HG03097 (cell line): ENCODE data around the gene CARD18.
"Not testable (repeated sequence)": the region's sequence is repeated elsewhere in the genome, so short reads cannot be mapped to it uniquely, and the experiment has no call there.

ENCODE experiments used
- ATAC-seq: cut with Tn5 transposase; IDR thresholded peaks from one replicate; pipeline ENCODE4 v1.9.1; 2021; ENCODE audit not compliant: unreplicated experiment, low FRiP score

Gene CARD18

GRCh38 chr11:105135883-105136282, 3.7 kb downstream of the CARD18 start:
- no peak for ATAC-seq

- ATAC-seq = no peak
Observed at GRCh38 chr11:105132716-105133511, 6.7 kb downstream of the CARD18 start.

- ATAC-seq = no peak
Observed at GRCh38 chr11:105130189-105130813, 9.3 kb downstream of the CARD18 start.

GRCh38 chr11:105124756-105125155, 14.8 kb downstream of the CARD18 start:
- no peak for ATAC-seq

GRCh38 chr11:105111145-105111944, 28.2 kb downstream of the CARD18 start:
- ATAC-seq = no peak

- no peak for ATAC-seq
Observed at GRCh38 chr11:105110688-105111030, 28.9 kb downstream of the CARD18 start.

- no peak for ATAC-seq
Observed at GRCh38 chr11:105109855-105110687, 29.5 kb downstream of the CARD18 start.

- ATAC-seq = no peak
Observed at GRCh38 chr11:105109321-105109720, 30.2 kb downstream of the CARD18 start.

- no peak for ATAC-seq
Observed at GRCh38 chr11:105108247-105108646, 31.3 kb downstream of the CARD18 start.

- ATAC-seq = not testable (repeated sequence)
Observed at GRCh38 chr11:105107226-105107825, 32.2 kb downstream of the CARD18 start.

- no peak for ATAC-seq
Observed at GRCh38 chr11:105106140-105106539, 33.4 kb downstream of the CARD18 start.

- no peak for ATAC-seq
Observed at GRCh38 chr11:105104292-105104691, 35.3 kb downstream of the CARD18 start.

GRCh38 chr11:105103336-105103735, 36.2 kb downstream of the CARD18 start:
- ATAC-seq = no peak

- not testable (repeated sequence) for ATAC-seq
Observed at GRCh38 chr11:105102079-105102581, 37.4 kb downstream of the CARD18 start.

- no peak for ATAC-seq
Observed at GRCh38 chr11:105100981-105101630, 38.5 kb downstream of the CARD18 start.

GRCh38 chr11:105100206-105100605, 39.4 kb downstream of the CARD18 start:
- ATAC-seq = no peak

GRCh38 chr11:105099594-105099993, 40.0 kb downstream of the CARD18 start:
- not testable (repeated sequence) for ATAC-seq

- ATAC-seq = no peak
Observed at GRCh38 chr11:105092256-105093239, 47.0 kb downstream of the CARD18 start.
